ENCODE data around the gene HDAC10. TPM values are rescaled to one million over a fixed set of nuclear protein-coding genes. Genes with fewer than 3 reads are reported as not detected.
A peak's percentile ranks its signal among the peaks of the same experiment; 100 is the strongest.

Gene HDAC10
- total RNA-seq, 3 donors from 2014 or later (not counting 1 experiment from before 2014, with no cell fraction given), result 112 to 131 (median 123) TPM

GRCh38 chr22:50267591-50268390 is 16.7 kb upstream of the HDAC10 start:
- Histone ChIP-seq H3K4me1 (ENCODE audit: control insufficient read depth, insufficient read depth, low read length) (peaks cover 33% of the 10 kb centered on the region), H3K9me3 (ENCODE audit: control insufficient read depth, insufficient read depth, low read length) (no peaks in the 10 kb centered on the region), H3K4me3 (ENCODE audit: low read length) (no peak overlapping the region), H3K36me3 (ENCODE audit: control insufficient read depth, insufficient read depth, low read length) (no peaks in the 10 kb centered on the region), H3K27ac (ENCODE audit: low read length) (no peak overlapping the region), H3K27me3 (ENCODE audit: control insufficient read depth, insufficient read depth, low read length) (peaks cover 8% of the 10 kb centered on the region)
- Mint-ChIP-seq H3K4me3 (no peak overlapping the region), H3K27ac (no peak overlapping the region), H3K27me3 (ENCODE audit: low read depth in 2 of 2) (peaks cover 0 to 7% of the 10 kb centered on the region in 2 donors), H3K4me1 (peaks cover 0 to 10% of the 10 kb centered on the region in 2 donors), H3K9me3 (no peaks in the 10 kb centered on the region), H3K36me3 (no peaks in the 10 kb centered on the region)
- ATAC-seq, result peak in 2 of 3 donors; percentile 24 to 26
- intact Hi-C loops (cut with micrococcal nuclease), result no loop called here
- peak in 1 of 2 donors; percentile 75 for DNase-seq
- WGBS (ENCODE audit: insufficient coverage), result 25% methylated on average over 75 of the region's 75 CpGs
- TF ChIP-seq CTCF (IDR thresholded peaks at IDR 0.05), result no peak

- H3K27me3 ChIP-seq (ENCODE audit: control insufficient read depth, insufficient read depth, low read length), result peaks cover 12% of the 10 kb centered on the region
- H3K9me3 ChIP-seq (ENCODE audit: control insufficient read depth, insufficient read depth, low read length), result no peaks in the 10 kb centered on the region
- ATAC-seq (no peak), DNase-seq (no peak)
- H3K27ac ChIP-seq (ENCODE audit: low read length), result no peak overlapping the region
- peaks cover 34% of the 10 kb centered on the region for H3K4me1 ChIP-seq (ENCODE audit: control insufficient read depth, insufficient read depth, low read length)
- WGBS (ENCODE audit: insufficient coverage), result 93% methylated on average over 37 of the region's 37 CpGs
- no peaks in the 10 kb centered on the region for H3K36me3 Mint-ChIP-seq
- H3K4me3 ChIP-seq (ENCODE audit: low read length), result no peak overlapping the region
- no peaks in the 10 kb centered on the region for H3K9me3 Mint-ChIP-seq
- H3K36me3 ChIP-seq (ENCODE audit: control insufficient read depth, insufficient read depth, low read length), result no peaks in the 10 kb centered on the region
- no peak overlapping the region for H3K27ac Mint-ChIP-seq
- intact Hi-C loops (cut with micrococcal nuclease), result no loop called here
- TF ChIP-seq CTCF (IDR thresholded peaks at IDR 0.05), result no peak
- H3K4me1 Mint-ChIP-seq, result peaks cover 0 to 15% of the 10 kb centered on the region in 2 donors
- no peak overlapping the region for H3K4me3 Mint-ChIP-seq
- peaks cover 0 to 7% of the 10 kb centered on the region in 2 donors for H3K27me3 Mint-ChIP-seq (ENCODE audit: low read depth in 2 of 2)
Observed at GRCh38 chr22:50266994-50267393, 15.9 kb upstream of the HDAC10 start.

GRCh38 chr22:50264946-50265669 is 14.0 kb upstream of the HDAC10 start:
- DNase-seq (no peak), ATAC-seq (no peak)
- Mint-ChIP-seq H3K27ac (no peak overlapping the region), H3K4me3 (no peak overlapping the region), H3K27me3 (ENCODE audit: low read depth in 2 of 2) (peaks cover 0 to 8% of the 10 kb centered on the region in 2 donors), H3K36me3 (no peaks in the 10 kb centered on the region), H3K9me3 (no peaks in the 10 kb centered on the region), H3K4me1 (peaks cover 0 to 13% of the 10 kb centered on the region in 2 donors)
- H3K4me3 ChIP-seq (ENCODE audit: low read length), result no peak overlapping the region
- 89% methylated on average over 15 of the region's 15 CpGs for WGBS (ENCODE audit: insufficient coverage)
- intact Hi-C loops (cut with micrococcal nuclease), result no loop called here
- peaks cover 15% of the 10 kb centered on the region for H3K27me3 ChIP-seq (ENCODE audit: control insufficient read depth, insufficient read depth, low read length)
- H3K36me3 ChIP-seq (ENCODE audit: control insufficient read depth, insufficient read depth, low read length), result no peaks in the 10 kb centered on the region
- no peak for TF ChIP-seq CTCF (IDR thresholded peaks at IDR 0.05)
- H3K9me3 ChIP-seq (ENCODE audit: control insufficient read depth, insufficient read depth, low read length), result no peaks in the 10 kb centered on the region
- no peak overlapping the region for H3K27ac ChIP-seq (ENCODE audit: low read length)
- peaks cover 26% of the 10 kb centered on the region for H3K4me1 ChIP-seq (ENCODE audit: control insufficient read depth, insufficient read depth, low read length)

Data from natural killer cell (primary cell).